SK-N-SH (cell line): ENCODE results near the gene SULT2B1. TPM values are rescaled to one million over a fixed set of nuclear protein-coding genes. Genes with fewer than 3 reads are reported as not detected.

ENCODE experiments used
- CTCF ChIA-PET: fragments of 300-600, 350-600 bp; formaldehyde crosslinking; extraction: SDS; loops from one replicate; lab custom pipeline; 2021; lab: Yijun Ruan, JAX
- POLR2A ChIA-PET: fragments of 350-600 bp; sonication (Branson Sonifier 250); formaldehyde crosslinking; extraction: SDS; loops from one replicate; lab custom pipeline; 2020; ENCODE audit warnings: antibody characterized with exemption, inconsistent platforms; lab: Yijun Ruan, JAX
- DNase-seq: peaks from one replicate; pipeline ENCODE4 v3.0.0; 2012
- H2AFZ ChIP-seq: fragments of 200-600 bp; sonication (generic); 2 replicates; pipeline ENCODE4 v1.8.1; 2016; ENCODE audit warnings: antibody characterized with exemption, mild to moderate bottlenecking, low read depth
- H3F3A ChIP-seq: fragments of 200-600 bp; sonication (generic); replicated peaks from 2 replicates; pipeline ENCODE3; 2016; ENCODE audit warnings: antibody characterized with exemption, mild to moderate bottlenecking; ENCODE audit not compliant: insufficient read depth
- H3K27ac ChIP-seq, 2 experiments: fragments of 200-500 bp in 1 of 2; fragments of 200-600 bp in 1 of 2; sonication (Bioruptor generic) in 1 of 2; sonication (generic), shearing (Covaris generic) in 1 of 2; 2 replicates each; pipeline versions ENCODE4 v1.5.1 to v1.6.1; 2014 to 2016; ENCODE audit warnings: low read depth in 2 of 2, inconsistent platforms in 1 of 2, low read length in 1 of 2, mild to moderate bottlenecking in 1 of 2, mixed read lengths in 1 of 2
- H3K27me3 ChIP-seq: fragments of 200-600 bp; sonication (generic), shearing (Covaris generic); 2 replicates; pipeline ENCODE4 v1.6.1; 2016; ENCODE audit warnings: mixed run types; ENCODE audit not compliant: insufficient read depth
- H3K36me3 ChIP-seq, 2 experiments: fragments of 200-500 bp in 1 of 2; fragments of 200-600 bp in 1 of 2; sonication (Bioruptor generic) in 1 of 2; sonication (generic) in 1 of 2; replicated peaks in 1 of 2; 2 replicates each; pipeline versions ENCODE3 to v1.5.1; 2014 to 2016; ENCODE audit warnings: low read length in 1 of 2, mild to moderate bottlenecking in 1 of 2; ENCODE audit not compliant: insufficient read depth in 2 of 2, control insufficient read depth in 1 of 2
- H3K4me1 ChIP-seq, 2 experiments: fragments of 200-500 bp in 1 of 2; fragments of 200-600 bp in 1 of 2; sonication (Bioruptor generic) in 1 of 2; sonication (generic), shearing (Covaris generic) in 1 of 2; 2 replicates each; pipeline versions ENCODE4 v1.5.1 to v1.6.1; 2014 to 2016; ENCODE audit warnings: low read depth in 1 of 2, low read length in 1 of 2, mixed run types in 1 of 2; ENCODE audit not compliant: insufficient read depth in 2 of 2, control insufficient read depth in 1 of 2
- H3K4me2 ChIP-seq: fragments of 200-600 bp; sonication (generic), shearing (Covaris generic); 2 replicates; pipeline ENCODE4 v1.6.1; 2017; ENCODE audit warnings: mixed run types
- H3K4me3 ChIP-seq, 2 experiments: fragments of 200-500 bp in 1 of 2; fragments of 200-600 bp in 1 of 2; sonication (Bioruptor generic) in 1 of 2; sonication (generic), shearing (Covaris generic) in 1 of 2; 2 replicates each; pipeline versions ENCODE4 v1.5.1 to v1.8.1; 2014 to 2016; ENCODE audit warnings: low read depth in 2 of 2, inconsistent platforms in 1 of 2, low read length in 1 of 2, mild to moderate bottlenecking in 1 of 2, mixed read lengths in 1 of 2, moderate library complexity in 1 of 2
- H3K79me2 ChIP-seq: fragments of 200-600 bp; sonication (generic); 2 replicates; pipeline ENCODE4 v1.8.1; 2017; ENCODE audit warnings: mild to moderate bottlenecking; ENCODE audit not compliant: insufficient read depth
- H3K9ac ChIP-seq: fragments of 200-600 bp; sonication (generic); 2 replicates; pipeline ENCODE4 v1.6.1; 2017; ENCODE audit warnings: mixed run types
- H3K9me2 ChIP-seq: fragments of 200-600 bp; sonication (generic); 2 replicates; pipeline ENCODE4 v1.6.1; 2017; ENCODE audit warnings: mixed run types
- H3K9me3 ChIP-seq: fragments of 200-600 bp; sonication (generic); 2 replicates; pipeline ENCODE4 v1.6.1; 2017; ENCODE audit warnings: mixed run types, mild to moderate bottlenecking, moderate library complexity
- H4K20me1 ChIP-seq: fragments of 200-600 bp; sonication (generic); 2 replicates; pipeline ENCODE4 v1.6.1; 2017; ENCODE audit warnings: mild to moderate bottlenecking, mixed run types; ENCODE audit not compliant: insufficient read depth
- EP300 ChIP-seq, 2 experiments: IDR thresholded peaks; 2 replicates each; pipeline versions ENCODE4 v1.4.0 to v1.6.1; 2012; ENCODE audit warnings: borderline replicate concordance in 1 of 2, low read depth in 1 of 2, low read length in 1 of 2
- EZH2phosphoT487 ChIP-seq: fragments of 200-600 bp; sonication (generic); IDR thresholded peaks from 2 replicates; pipeline ENCODE4 v1.6.1; 2017; ENCODE audit warnings: low read depth, mixed run types, mild to moderate bottlenecking, antibody characterized with exemption, moderate library complexity, borderline replicate concordance
- FOXJ3 ChIP-seq: sonication (generic); formaldehyde crosslinking; IDR thresholded peaks from 2 replicates; pipeline ENCODE4 v1.5.1; 2020; ENCODE audit warnings: mild to moderate bottlenecking, missing genetic modification reagents
- FOXM1 ChIP-seq: IDR thresholded peaks from 2 replicates; pipeline ENCODE4 v1.4.0; 2012; ENCODE audit warnings: low read depth, mild to moderate bottlenecking
- GABPA ChIP-seq: IDR thresholded peaks from 2 replicates; pipeline ENCODE4 v1.4.0; 2012; ENCODE audit warnings: low read depth, mild to moderate bottlenecking
- JUND ChIP-seq: IDR thresholded peaks from 2 replicates; pipeline ENCODE4 v1.4.0; 2012
- MEF2A ChIP-seq: IDR thresholded peaks from 2 replicates; pipeline ENCODE4 v1.4.0; 2012; ENCODE audit warnings: low read depth, borderline replicate concordance
- MXI1 ChIP-seq: IDR thresholded peaks from 2 replicates; pipeline ENCODE4 v1.6.1; 2012; ENCODE audit warnings: mild to moderate bottlenecking, low read depth, low read length, improper control_type of control experiment
- NFIC ChIP-seq: IDR thresholded peaks from 2 replicates; pipeline ENCODE4 v1.4.0; 2012; ENCODE audit warnings: borderline replicate concordance
- NRF1 ChIP-seq: IDR thresholded peaks from 2 replicates; pipeline ENCODE4 v1.6.1; 2012; ENCODE audit warnings: low read depth, mild to moderate bottlenecking, low read length
- RCOR1 ChIP-seq: fragments of 150-350 bp; IDR thresholded peaks from 2 replicates; pipeline ENCODE4 v1.6.1; 2017; ENCODE audit warnings: antibody characterized with exemption, low read length
- SIN3A ChIP-seq: IDR thresholded peaks from 2 replicates; pipeline ENCODE4 v1.6.1; 2012; ENCODE audit warnings: low read depth, mild to moderate bottlenecking, low read length, moderate library complexity, borderline replicate concordance
- TAF1 ChIP-seq: IDR thresholded peaks from 2 replicates; pipeline ENCODE4 v1.6.1; 2012; ENCODE audit warnings: low read depth, mild to moderate bottlenecking, low read length, moderate library complexity, borderline replicate concordance
- TCF12 ChIP-seq: IDR thresholded peaks from 2 replicates; pipeline ENCODE4 v1.4.0; 2012
- YY1 ChIP-seq: IDR thresholded peaks from 2 replicates; pipeline ENCODE4 v1.4.0; 2012; ENCODE audit warnings: low read depth, mild to moderate bottlenecking
- WGBS: methylation state at CpG from one replicate; pipeline ENCODE4 v1.1.6; 2017; ENCODE audit warnings: low lambda C conversion rate; 5-methylcytosine and 5-hydroxymethylcytosine counted together
- polyA plus RNA-seq, 3 experiments: library from polyadenylated mRNA; depleted of rRNA; stranded (reverse); fragments of >200 nt; gene quantifications; 2 replicates each; pipeline ENCODE4 v1.2.3, GENCODE V29; 2012
- TF ChIP-seq, protein P1 (sequence below): fragments of 200-600 bp; sonication (generic); IDR thresholded peaks from 2 replicates; pipeline ENCODE4 v1.6.1; 2017; ENCODE audit warnings: antibody characterized with exemption, mild to moderate bottlenecking, moderate library complexity
- TF ChIP-seq, protein P2 (sequence below): fragments of 150-350 bp; IDR thresholded peaks from 2 replicates; pipeline ENCODE4 v1.6.1; 2016; ENCODE audit warnings: mild to moderate bottlenecking, low read depth, low read length
- TF ChIP-seq, protein P3 (sequence below): IDR thresholded peaks from 2 replicates; pipeline ENCODE4 v1.4.0; 2012; ENCODE audit warnings: low read depth, borderline replicate concordance
- TF ChIP-seq, protein P4 (sequence below): IDR thresholded peaks from 2 replicates; pipeline ENCODE4 v1.4.0; 2012; ENCODE audit warnings: low read depth
- TF ChIP-seq, protein P5 (sequence below): IDR thresholded peaks from 2 replicates; pipeline ENCODE4 v1.6.1; 2012; ENCODE audit warnings: mild to moderate bottlenecking, low read depth, low read length, moderate library complexity

SULT2B1 gene
- polyA plus RNA-seq, 1 of the 3 experiments (the other 2 are of a cell fraction), result 0.92 TPM

DNA sequence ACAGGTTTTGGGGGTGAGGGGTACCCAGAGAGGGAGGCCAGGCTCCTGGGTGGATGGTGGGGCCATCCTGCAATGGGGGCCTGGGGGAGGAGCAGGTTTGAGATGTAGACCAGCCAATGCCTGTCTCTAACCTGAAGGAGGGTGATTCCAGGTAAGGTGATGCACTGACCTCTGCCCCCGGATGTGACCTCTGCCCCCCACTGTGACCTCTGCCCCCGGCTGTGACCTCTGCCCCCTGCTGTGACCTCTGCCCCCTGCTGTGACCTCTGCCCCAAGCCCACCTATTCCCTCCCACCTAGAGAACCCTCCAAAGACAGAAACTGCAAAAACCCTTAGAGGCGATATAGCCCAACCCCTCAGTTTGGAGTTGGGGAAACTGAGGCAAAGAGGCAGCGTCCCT is 44.3 kb downstream of the SULT2B1 start:
- H3K4me2 ChIP-seq, result no peak overlapping the region
- no peaks in the 10 kb centered on the region for H4K20me1 ChIP-seq
- H3K9ac ChIP-seq, result no peak overlapping the region
- no peaks in the 10 kb centered on the region for H3K4me1 ChIP-seq
- H3K9me2 ChIP-seq, result no peaks in the 10 kb centered on the region
- no peak overlapping the region for H3K27ac ChIP-seq
- POLR2A ChIA-PET, result no interaction called here
- H3K36me3 ChIP-seq, result no peaks in the 10 kb centered on the region
- 81% methylated on average over 4 of the region's 4 CpGs for WGBS
- TF ChIP-seq MXI1 (no peak), EP300 (IDR thresholded peaks at IDR 0.05; ENCODE audit: borderline replicate concordance in 1 of 2, low read depth in 1 of 2, low read length in 1 of 2) (no peak), JUND (no peak), TCF12 (no peak), RCOR1 (no peak), NFIC (no peak)
- TF ChIP-seq, protein P1, sequence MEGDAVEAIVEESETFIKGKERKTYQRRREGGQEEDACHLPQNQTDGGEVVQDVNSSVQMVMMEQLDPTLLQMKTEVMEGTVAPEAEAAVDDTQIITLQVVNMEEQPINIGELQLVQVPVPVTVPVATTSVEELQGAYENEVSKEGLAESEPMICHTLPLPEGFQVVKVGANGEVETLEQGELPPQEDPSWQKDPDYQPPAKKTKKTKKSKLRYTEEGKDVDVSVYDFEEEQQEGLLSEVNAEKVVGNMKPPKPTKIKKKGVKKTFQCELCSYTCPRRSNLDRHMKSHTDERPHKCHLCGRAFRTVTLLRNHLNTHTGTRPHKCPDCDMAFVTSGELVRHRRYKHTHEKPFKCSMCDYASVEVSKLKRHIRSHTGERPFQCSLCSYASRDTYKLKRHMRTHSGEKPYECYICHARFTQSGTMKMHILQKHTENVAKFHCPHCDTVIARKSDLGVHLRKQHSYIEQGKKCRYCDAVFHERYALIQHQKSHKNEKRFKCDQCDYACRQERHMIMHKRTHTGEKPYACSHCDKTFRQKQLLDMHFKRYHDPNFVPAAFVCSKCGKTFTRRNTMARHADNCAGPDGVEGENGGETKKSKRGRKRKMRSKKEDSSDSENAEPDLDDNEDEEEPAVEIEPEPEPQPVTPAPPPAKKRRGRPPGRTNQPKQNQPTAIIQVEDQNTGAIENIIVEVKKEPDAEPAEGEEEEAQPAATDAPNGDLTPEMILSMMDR, result no peak
- CTCF ChIA-PET, result no interaction called here
- no peaks in the 10 kb centered on the region for H3K9me3 ChIP-seq
- H2AFZ ChIP-seq, result no peak overlapping the region
- DNase-seq, result no peak
- H3K27me3 ChIP-seq, result no peaks in the 10 kb centered on the region; the same call in 1 of the 2 replicates
- H3F3A ChIP-seq, result no peaks in the 10 kb centered on the region
- H3K4me3 ChIP-seq, result no peak overlapping the region
- no peaks in the 10 kb centered on the region for H3K79me2 ChIP-seq

DNA sequence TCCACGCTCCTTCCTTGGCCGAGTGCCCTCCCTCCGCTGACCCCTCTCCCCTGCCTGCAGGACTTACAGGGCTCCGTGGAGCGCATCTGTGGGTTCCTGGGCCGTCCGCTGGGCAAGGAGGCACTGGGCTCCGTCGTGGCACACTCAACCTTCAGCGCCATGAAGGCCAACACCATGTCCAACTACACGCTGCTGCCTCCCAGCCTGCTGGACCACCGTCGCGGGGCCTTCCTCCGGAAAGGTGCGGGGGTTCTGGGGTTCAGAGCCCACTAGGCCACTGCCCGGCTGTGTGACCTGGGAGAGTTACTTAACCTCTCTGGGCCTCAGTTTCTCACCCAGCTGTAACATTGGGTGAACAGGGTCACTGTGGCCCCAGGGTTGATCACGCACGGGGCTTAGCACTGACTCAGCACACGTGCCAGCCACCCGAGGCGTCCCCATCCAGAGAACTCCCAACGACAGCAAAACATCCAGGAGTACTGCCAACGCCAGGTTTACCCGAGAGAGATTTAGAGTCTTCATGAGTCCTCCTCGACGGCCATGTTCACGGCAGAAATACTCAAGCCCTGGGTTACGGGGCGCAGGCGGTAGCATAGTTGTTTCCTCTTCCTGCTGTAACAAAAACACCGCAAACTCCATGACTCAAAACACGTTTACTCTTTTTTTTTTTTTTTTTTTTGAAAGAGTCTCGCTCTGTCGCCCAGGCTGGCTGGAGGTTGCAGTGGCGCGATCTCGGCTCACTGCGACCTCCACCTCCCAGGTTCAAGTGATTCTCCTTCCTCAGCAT is 44.9 kb downstream of the SULT2B1 start:
- DNase-seq, result no peak
- CTCF ChIA-PET, result interaction anchor here (1.2 to 1.9 kb wide), 2 partner anchors 8 to 107 kb away, joined by 5 to 8 read pairs; no protein-coding TSS in a partner anchor
- no peak overlapping the region for H3K27ac ChIP-seq
- no peak overlapping the region for H3K4me2 ChIP-seq
- POLR2A ChIA-PET, result no interaction called here
- H3K4me1 ChIP-seq, result no peaks in the 10 kb centered on the region
- no peaks in the 10 kb centered on the region; the same call in 1 of the 2 replicates for H3K27me3 ChIP-seq
- H2AFZ ChIP-seq, result no peak overlapping the region
- 77% methylated on average over 32 of the region's 39 CpGs for WGBS
- no peak overlapping the region for H3K4me3 ChIP-seq
- no peaks in the 10 kb centered on the region for H3F3A ChIP-seq
- H4K20me1 ChIP-seq, result no peaks in the 10 kb centered on the region
- H3K9ac ChIP-seq, result no peak overlapping the region
- H3K9me3 ChIP-seq, result no peaks in the 10 kb centered on the region
- H3K36me3 ChIP-seq, result no peaks in the 10 kb centered on the region
- H3K79me2 ChIP-seq, result no peaks in the 10 kb centered on the region
- H3K9me2 ChIP-seq, result no peaks in the 10 kb centered on the region
- no peak for TF ChIP-seq NFIC
- TF ChIP-seq, protein P2, sequence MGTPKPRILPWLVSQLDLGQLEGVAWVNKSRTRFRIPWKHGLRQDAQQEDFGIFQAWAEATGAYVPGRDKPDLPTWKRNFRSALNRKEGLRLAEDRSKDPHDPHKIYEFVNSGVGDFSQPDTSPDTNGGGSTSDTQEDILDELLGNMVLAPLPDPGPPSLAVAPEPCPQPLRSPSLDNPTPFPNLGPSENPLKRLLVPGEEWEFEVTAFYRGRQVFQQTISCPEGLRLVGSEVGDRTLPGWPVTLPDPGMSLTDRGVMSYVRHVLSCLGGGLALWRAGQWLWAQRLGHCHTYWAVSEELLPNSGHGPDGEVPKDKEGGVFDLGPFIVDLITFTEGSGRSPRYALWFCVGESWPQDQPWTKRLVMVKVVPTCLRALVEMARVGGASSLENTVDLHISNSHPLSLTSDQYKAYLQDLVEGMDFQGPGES, result no peak
- no peak for TF ChIP-seq TCF12
- no peak for TF ChIP-seq TAF1
- no peak for TF ChIP-seq FOXJ3 (CRISPR knock-in tag)
- TF ChIP-seq, protein P3, sequence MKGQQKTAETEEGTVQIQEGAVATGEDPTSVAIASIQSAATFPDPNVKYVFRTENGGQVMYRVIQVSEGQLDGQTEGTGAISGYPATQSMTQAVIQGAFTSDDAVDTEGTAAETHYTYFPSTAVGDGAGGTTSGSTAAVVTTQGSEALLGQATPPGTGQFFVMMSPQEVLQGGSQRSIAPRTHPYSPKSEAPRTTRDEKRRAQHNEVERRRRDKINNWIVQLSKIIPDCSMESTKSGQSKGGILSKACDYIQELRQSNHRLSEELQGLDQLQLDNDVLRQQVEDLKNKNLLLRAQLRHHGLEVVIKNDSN, result no peak
- TF ChIP-seq, protein P4, sequence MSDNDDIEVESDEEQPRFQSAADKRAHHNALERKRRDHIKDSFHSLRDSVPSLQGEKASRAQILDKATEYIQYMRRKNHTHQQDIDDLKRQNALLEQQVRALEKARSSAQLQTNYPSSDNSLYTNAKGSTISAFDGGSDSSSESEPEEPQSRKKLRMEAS, result no peak
- TF ChIP-seq MEF2A, result no peak
- no peak for TF ChIP-seq RCOR1
- no peak for TF ChIP-seq EZH2phosphoT487
- no peak for TF ChIP-seq JUND
- TF ChIP-seq SIN3A, result no peak
- no peak for TF ChIP-seq YY1
- no peak for TF ChIP-seq NRF1
- TF ChIP-seq, protein P5, sequence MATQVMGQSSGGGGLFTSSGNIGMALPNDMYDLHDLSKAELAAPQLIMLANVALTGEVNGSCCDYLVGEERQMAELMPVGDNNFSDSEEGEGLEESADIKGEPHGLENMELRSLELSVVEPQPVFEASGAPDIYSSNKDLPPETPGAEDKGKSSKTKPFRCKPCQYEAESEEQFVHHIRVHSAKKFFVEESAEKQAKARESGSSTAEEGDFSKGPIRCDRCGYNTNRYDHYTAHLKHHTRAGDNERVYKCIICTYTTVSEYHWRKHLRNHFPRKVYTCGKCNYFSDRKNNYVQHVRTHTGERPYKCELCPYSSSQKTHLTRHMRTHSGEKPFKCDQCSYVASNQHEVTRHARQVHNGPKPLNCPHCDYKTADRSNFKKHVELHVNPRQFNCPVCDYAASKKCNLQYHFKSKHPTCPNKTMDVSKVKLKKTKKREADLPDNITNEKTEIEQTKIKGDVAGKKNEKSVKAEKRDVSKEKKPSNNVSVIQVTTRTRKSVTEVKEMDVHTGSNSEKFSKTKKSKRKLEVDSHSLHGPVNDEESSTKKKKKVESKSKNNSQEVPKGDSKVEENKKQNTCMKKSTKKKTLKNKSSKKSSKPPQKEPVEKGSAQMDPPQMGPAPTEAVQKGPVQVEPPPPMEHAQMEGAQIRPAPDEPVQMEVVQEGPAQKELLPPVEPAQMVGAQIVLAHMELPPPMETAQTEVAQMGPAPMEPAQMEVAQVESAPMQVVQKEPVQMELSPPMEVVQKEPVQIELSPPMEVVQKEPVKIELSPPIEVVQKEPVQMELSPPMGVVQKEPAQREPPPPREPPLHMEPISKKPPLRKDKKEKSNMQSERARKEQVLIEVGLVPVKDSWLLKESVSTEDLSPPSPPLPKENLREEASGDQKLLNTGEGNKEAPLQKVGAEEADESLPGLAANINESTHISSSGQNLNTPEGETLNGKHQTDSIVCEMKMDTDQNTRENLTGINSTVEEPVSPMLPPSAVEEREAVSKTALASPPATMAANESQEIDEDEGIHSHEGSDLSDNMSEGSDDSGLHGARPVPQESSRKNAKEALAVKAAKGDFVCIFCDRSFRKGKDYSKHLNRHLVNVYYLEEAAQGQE, result no peak
- TF ChIP-seq GABPA, result no peak
- TF ChIP-seq FOXM1, result no peak
